Kidney (tissue), 14 donors: Measurements from ENCODE around the gene TACR2. TPM values are rescaled to one million over a fixed set of nuclear protein-coding genes. Genes with fewer than 3 reads are reported as not detected.

ENCODE experiments used
- DNase-seq, 5 donors: peaks; one replicate each; pipeline ENCODE4 v3.0.0-alpha.2; 2013 to 2020
- FAIRE-seq: peaks from 2 replicates; lab custom pipeline; 2012; peaks lifted over from hg19 to GRCh38; lab: Jason Lieb, UNC
- H3K27ac ChIP-seq, 2 donors: one replicate each; pipeline ENCODE4 v1.7.0; 2013; ENCODE audit warnings: low read depth in 2 of 2, low read length in 2 of 2, inconsistent platforms in 1 of 2
- H3K27me3 ChIP-seq: one replicate; pipeline ENCODE4 v1.7.1; 2013; ENCODE audit warnings: low read length, inconsistent platforms; ENCODE audit not compliant: control insufficient read depth, insufficient read depth
- H3K36me3 ChIP-seq, 3 donors: one replicate each; pipeline versions ENCODE4 v1.7.0 to v1.7.1; 2013; ENCODE audit warnings: low read length in 3 of 3, control low read depth in 1 of 3, inconsistent platforms in 1 of 3; ENCODE audit not compliant: insufficient read depth in 3 of 3, control insufficient read depth in 2 of 3
- H3K4me1 ChIP-seq, 3 donors: one replicate each; pipeline versions ENCODE4 v1.7.0 to v1.7.1; 2013; ENCODE audit warnings: low read length in 3 of 3, inconsistent platforms in 1 of 3, low read depth in 1 of 3; ENCODE audit not compliant: control insufficient read depth in 2 of 3, insufficient read depth in 2 of 3
- H3K4me3 ChIP-seq, 3 donors: one replicate each; pipeline versions ENCODE4 v1.7.0 to v1.8.1; 2013; ENCODE audit warnings: low read length in 3 of 3, control low read depth in 1 of 3, inconsistent platforms in 1 of 3
- H3K9ac ChIP-seq, 3 donors: one replicate each; pipeline versions ENCODE4 v1.7.0 to v1.7.1; 2013; ENCODE audit warnings: low read length in 3 of 3, control low read depth in 1 of 3, inconsistent platforms in 1 of 3
- H3K9me3 ChIP-seq, 3 donors: one replicate each; pipeline versions ENCODE4 v1.7.0 to v1.7.1; 2013; ENCODE audit warnings: low read length in 3 of 3, control low read depth in 1 of 3, inconsistent platforms in 1 of 3; ENCODE audit not compliant: control insufficient read depth in 2 of 3, insufficient read depth in 1 of 3
- CTCF ChIP-seq: IDR thresholded peaks from 3 replicates; pipeline ENCODE4 v1.5.1; 2012; ENCODE audit warnings: mild to moderate bottlenecking, moderate library complexity, borderline replicate concordance; ENCODE audit not compliant: insufficient read depth; ENCODE audit errors: extremely low read depth
- intact Hi-C: fragments of 100-400 bp; cut with DNase I; formaldehyde crosslinking; loops from one replicate; pipeline ENCODE4 v1.11.1; 2022
- polyA plus RNA-seq: library from polyadenylated mRNA; stranded (reverse); fragments of 350-450 nt; fragmentation: Illumina TruSeq; extraction: RNeasy Lipid Tissue Mini Kit (QIAGEN cat#74804); gene quantifications from one replicate; pipeline ENCODE4 v1.2.3, GENCODE V29; 2014; ENCODE audit warnings: low read depth, low replicate concordance; ENCODE audit not compliant: insufficient read depth
- total RNA-seq: library from RNA; stranded (reverse); fragmentation: NEBNext Ultra II Directional; extraction: Animal tissue kit (Norgen Biotek cat#: 25700); gene quantifications from one replicate; pipeline ENCODE4 v1.2.1, GENCODE V29; 2021
- donor health status: control.
- donor health status: control.
- donor health status: control.
- donor health status: control.
- donor health status: control.
- donor health status: DM: yes; HTN: yes; CAD: no.
- donor health status: Normal renal cell carcinoma (clear cell type).

TACR2 gene
- total and polyA plus RNA-seq, 2 donors from 2014 or later = 0.37 to 0.38 TPM

GRCh38 chr10:69394020-69394419 is 22.7 kb downstream of the TACR2 start:
- intact Hi-C loops = loop anchor here (5.0 kb wide), 1 partner anchor 157 kb away; no protein-coding TSS in a partner anchor
- H3K9ac ChIP-seq = no peak overlapping the region
- H3K27me3 ChIP-seq = no peaks in the 10 kb centered on the region
- H3K36me3 ChIP-seq = peaks cover 0 to 8% (median 6%) of the 10 kb centered on the region in 3 donors
- no peak for FAIRE-seq
- no peak for DNase-seq
- no peak for TF ChIP-seq CTCF
- no peak overlapping the region for H3K27ac ChIP-seq
- no peaks in the 10 kb centered on the region for H3K9me3 ChIP-seq
- H3K4me1 ChIP-seq = no peaks in the 10 kb centered on the region
- no peak overlapping the region for H3K4me3 ChIP-seq

GRCh38 chr10:69392481-69393000 is 24.2 kb downstream of the TACR2 start:
- H3K9ac ChIP-seq = no peak overlapping the region
- peak; percentile 99 for TF ChIP-seq CTCF
- no peak overlapping the region for H3K4me3 ChIP-seq
- no peaks in the 10 kb centered on the region for H3K9me3 ChIP-seq
- no peaks in the 10 kb centered on the region for H3K4me1 ChIP-seq
- DNase-seq (peak; percentile 87 to 92 (median 90)), FAIRE-seq (no peak)
- peaks cover 0 to 11% (median 5%) of the 10 kb centered on the region in 3 donors for H3K36me3 ChIP-seq
- no peaks in the 10 kb centered on the region for H3K27me3 ChIP-seq
- intact Hi-C loops = loop anchor here (5.0 kb wide), 1 partner anchor 155 kb away; no protein-coding TSS in a partner anchor
- no peak overlapping the region for H3K27ac ChIP-seq

GRCh38 chr10:69391158-69391557 is 25.6 kb downstream of the TACR2 start:
- intact Hi-C loops = loop anchor here (5.0 kb wide), 1 partner anchor 154 kb away; no protein-coding TSS in a partner anchor
- Histone ChIP-seq H3K27me3 (no peaks in the 10 kb centered on the region), H3K4me3 (no peak overlapping the region), H3K4me1 (no peaks in the 10 kb centered on the region), H3K9me3 (no peaks in the 10 kb centered on the region), H3K9ac (no peak overlapping the region), H3K27ac (no peak overlapping the region), H3K36me3 (peaks cover 0 to 9% (median 5%) of the 10 kb centered on the region in 3 donors)
- no peak for DNase-seq
- TF ChIP-seq CTCF = no peak
- FAIRE-seq = no peak
